Small intestine (tissue), 7 donors: ENCODE measurements around the gene ENO3. TPM values are rescaled to one million over a fixed set of nuclear protein-coding genes. Genes with fewer than 3 reads are reported as not detected.
A peak's percentile ranks its signal among the peaks of the same experiment; 100 is the strongest.

Source experiments
- DNase-seq, 2 donors: peaks; one replicate each; pipeline versions ENCODE4 v3.0.0 to v3.0.0-alpha.2; 2013
- FAIRE-seq: peaks from 2 replicates; lab custom pipeline; 2012; peaks lifted over from hg19 to GRCh38; lab: Jason Lieb, UNC
- H3K27ac ChIP-seq, 3 donors: one replicate each; pipeline ENCODE4 v1.5.1; 2013; ENCODE audit warnings: low read length in 2 of 3, mild to moderate bottlenecking in 2 of 3, control low read depth in 1 of 3, inconsistent platforms in 1 of 3, low read depth in 1 of 3, moderate library complexity in 1 of 3
- H3K27me3 ChIP-seq, 3 donors: one replicate each; pipeline ENCODE4 v1.6.1; 2013; ENCODE audit warnings: low read length in 3 of 3, inconsistent platforms in 1 of 3; ENCODE audit not compliant: control insufficient read depth in 3 of 3, insufficient read depth in 3 of 3
- H3K36me3 ChIP-seq, 3 donors: one replicate each; pipeline ENCODE4 v1.6.1; 2013; ENCODE audit warnings: low read length in 3 of 3, inconsistent platforms in 1 of 3, low read depth in 1 of 3, mild to moderate bottlenecking in 1 of 3, moderate library complexity in 1 of 3; ENCODE audit not compliant: control insufficient read depth in 3 of 3, insufficient read depth in 2 of 3
- H3K4me1 ChIP-seq, 3 donors: one replicate each; pipeline ENCODE4 v1.6.1; 2013; ENCODE audit warnings: low read length in 2 of 3, inconsistent platforms in 1 of 3, low read depth in 1 of 3, mild to moderate bottlenecking in 1 of 3, moderate library complexity in 1 of 3; ENCODE audit not compliant: control insufficient read depth in 3 of 3, insufficient read depth in 2 of 3
- H3K4me3 ChIP-seq, 3 donors: one replicate each; pipeline ENCODE4 v1.5.1; 2013; ENCODE audit warnings: low read length in 3 of 3, control low read depth in 1 of 3, inconsistent platforms in 1 of 3, low read depth in 1 of 3, mild to moderate bottlenecking in 1 of 3, moderate library complexity in 1 of 3
- H3K9me3 ChIP-seq, 2 donors: one replicate each; pipeline ENCODE4 v1.6.1; 2013; ENCODE audit warnings: low read depth in 1 of 2, low read length in 1 of 2; ENCODE audit not compliant: control insufficient read depth in 2 of 2, insufficient read depth in 1 of 2
- WGBS, 3 donors: extraction: QIAGEN DNeasy Blood & Tissue Kit; methylation state at CpG; one replicate each; pipeline ENCODE4 v1.1.7; 2013; 5-methylcytosine and 5-hydroxymethylcytosine counted together
- polyA plus RNA-seq, 4 donors: library from polyadenylated mRNA; stranded (reverse) in 3 of 4; unstranded in 1 of 4; fragments of 200-250 nt in 3 of 4; fragments of 120-200 nt in 1 of 4; gene quantifications; one replicate each; pipeline versions ENCODE4 v1.2.1 to v1.2.3, GENCODE V29; 2013
- donor health status: healthy with polysubstance abuse.
- donor health status: control.
- donor health status: control.
- donor health status: Bipolar disorder and iron deficiency.
- donor health status: healthy.

ENO3 gene
- polyA plus RNA-seq, 4 donors, result 10.7 to 98.0 (median 27.5) TPM

- WGBS, 3 donors, result 77 to 91% (median 82%) methylated on average over 14 of the region's 14 CpGs
- H3K27me3 ChIP-seq, result no peaks in the 10 kb centered on the region
- H3K9me3 ChIP-seq, result no peaks in the 10 kb centered on the region
- FAIRE-seq (no peak), DNase-seq (no peak)
- no peak within 1 kb of the TSS for H3K27ac ChIP-seq
- peaks cover 0 to 32% (median 0%) of the 10 kb centered on the region in 3 donors for H3K36me3 ChIP-seq
- no peak within 1 kb of the TSS for H3K4me3 ChIP-seq
- H3K4me1 ChIP-seq, result peaks cover 0 to 7% (median 5%) of the 10 kb centered on the region in 3 donors
Measured at GRCh38 chr17:4931963-4932362, 19.0 kb upstream of the ENO3 start, which contains the start of gene GP1BA. GP1BA (plus strand) TSS chr17:4932277; CDS start chr17:4932605, 328 bp downstream.

- no peak overlapping the region for H3K4me3 ChIP-seq
- H3K9me3 ChIP-seq, result no peaks in the 10 kb centered on the region
- no peak for FAIRE-seq
- 91 to 94% (median 94%) methylated on average over 12 of the region's 12 CpGs for WGBS, 3 donors
- no peak overlapping the region for H3K27ac ChIP-seq
- H3K4me1 ChIP-seq, result peaks cover 0 to 7% (median 5%) of the 10 kb centered on the region in 3 donors
- peaks cover 2 to 40% (median 3%) of the 10 kb centered on the region in 3 donors for H3K36me3 ChIP-seq
- no peaks in the 10 kb centered on the region for H3K27me3 ChIP-seq
- DNase-seq, result no peak
Measured at GRCh38 chr17:4932756-4933155, 18.2 kb upstream of the ENO3 start.

GRCh38 chr17:4933646-4934045 is 17.3 kb upstream of the ENO3 start:
- Histone ChIP-seq H3K4me1 (peaks cover under 1 to 12% (median 7%) of the 10 kb centered on the region in 3 donors), H3K27ac (no peak overlapping the region), H3K9me3 (no peaks in the 10 kb centered on the region), H3K4me3 (no peak overlapping the region), H3K36me3 (peaks cover 2 to 48% (median 3%) of the 10 kb centered on the region in 3 donors), H3K27me3 (no peaks in the 10 kb centered on the region)
- DNase-seq (no peak), FAIRE-seq (no peak)
- 74 to 76% (median 76%) methylated on average over 14 to 16 of the region's 16 CpGs for whole genome bisulfite sequencing, 3 donors

- H3K27ac ChIP-seq, result no peak overlapping the region
- FAIRE-seq, result no peak
Measured at GRCh38 chr17:4934173-4934979, 16.5 kb upstream of the ENO3 start.

GRCh38 chr17:4935650-4936049 is 15.3 kb upstream of the ENO3 start:
- Histone ChIP-seq H3K4me1 (peaks cover 3 to 17% (median 7%) of the 10 kb centered on the region in 3 donors), H3K4me3 (no peak overlapping the region), H3K9me3 (no peaks in the 10 kb centered on the region), H3K36me3 (peaks cover 2 to 50% (median 3%) of the 10 kb centered on the region in 3 donors), H3K27ac (no peak overlapping the region), H3K27me3 (no peaks in the 10 kb centered on the region)
- DNase-seq, result no peak
- no peak for FAIRE-seq

More at GRCh38 chr17:4934173-4934979, 16.5 kb upstream of the ENO3 start:
- Histone ChIP-seq H3K27me3 (no peaks in the 10 kb centered on the region), H3K4me3 (no peak overlapping the region), H3K4me1 (peaks cover 3 to 17% (median 7%) of the 10 kb centered on the region in 3 donors), H3K9me3 (no peaks in the 10 kb centered on the region), H3K36me3 (peaks cover 2 to 50% (median 3%) of the 10 kb centered on the region in 3 donors)
- DNase-seq, result peak in 1 of 2 donors; percentile 23
- WGBS, 3 donors, result 32 to 48% (median 39%) methylated on average over 14 of the region's 14 CpGs

GRCh38 chr17:4936436-4936835 is 14.5 kb upstream of the ENO3 start:
- Histone ChIP-seq H3K27ac (no peak overlapping the region), H3K9me3 (no peaks in the 10 kb centered on the region), H3K27me3 (no peaks in the 10 kb centered on the region), H3K4me3 (no peak overlapping the region), H3K4me1 (peaks cover 3 to 20% (median 11%) of the 10 kb centered on the region in 3 donors), H3K36me3 (peaks cover 2 to 48% (median 3%) of the 10 kb centered on the region in 3 donors)
- 87 to 89% (median 87%) methylated on average over 3 of the region's 3 CpGs for WGBS, 3 donors
- DNase-seq (no peak), FAIRE-seq (no peak)

GRCh38 chr17:4937553-4937952 is 13.4 kb upstream of the ENO3 start:
- Histone ChIP-seq H3K36me3 (peaks cover 2 to 53% (median 6%) of the 10 kb centered on the region in 3 donors), H3K4me1 (peaks cover 3 to 27% (median 12%) of the 10 kb centered on the region in 3 donors), H3K27me3 (no peaks in the 10 kb centered on the region), H3K27ac (no peak overlapping the region), H3K4me3 (no peak overlapping the region), H3K9me3 (no peaks in the 10 kb centered on the region)
- DNase-seq (no peak), FAIRE-seq (no peak)
- whole genome bisulfite sequencing, 3 donors, result 93 to 95% (median 95%) methylated on average over 15 to 16 of the region's 16 CpGs

GRCh38 chr17:4938069-4938491 is 12.8 kb upstream of the ENO3 start:
- Histone ChIP-seq H3K4me1 (peaks cover 3 to 27% (median 12%) of the 10 kb centered on the region in 3 donors), H3K27ac (no peak overlapping the region), H3K9me3 (no peaks in the 10 kb centered on the region), H3K4me3 (peak overlapping the region in 1 of 3 donors; percentile 92), H3K36me3 (peaks cover 2 to 53% (median 8%) of the 10 kb centered on the region in 3 donors), H3K27me3 (no peaks in the 10 kb centered on the region)
- DNase-seq (no peak), FAIRE-seq (no peak)
- WGBS, 3 donors, result 91 to 97% (median 95%) methylated on average over 11 of the region's 11 CpGs
